Panc1 (cell line): ENCODE results near the gene NOS1AP.

Source experiments
- CTCF ChIP-seq: fragments of 450-650 bp; IDR thresholded peaks from 2 replicates; pipeline ENCODE4 v1.5.1; 2017; ENCODE audit warnings: mild to moderate bottlenecking
- POLR2AphosphoS5 ChIP-seq: IDR thresholded peaks from 2 replicates; pipeline ENCODE4 v1.6.1; 2012; ENCODE audit warnings: mild to moderate bottlenecking, low read depth, low read length, moderate library complexity
- SIN3A ChIP-seq: IDR thresholded peaks from 2 replicates; pipeline ENCODE4 v1.6.1; 2012; ENCODE audit warnings: low read depth, mild to moderate bottlenecking, low read length, moderate library complexity, borderline replicate concordance; ENCODE audit not compliant: insufficient read depth

GRCh38 chr1:162187687-162188276, 118.3 kb downstream of the NOS1AP start:
- TF ChIP-seq CTCF (no peak), POLR2AphosphoS5 (no peak), SIN3A (no peak)
